CD4-positive, CD25-positive, alpha-beta regulatory T cell (primary cell): ENCODE measurements around the gene INTS2. TPM values are rescaled to one million over a fixed set of nuclear protein-coding genes. Genes with fewer than 3 reads are reported as not detected.

Experiments used
- ATAC-seq, 2 donors: fragments of 150-1000 bp; cut with Tn5 transposase; one replicate each; pipeline ENCODE4 v1.10.0; 2021; ENCODE audit warnings: low read depth in 2 of 2, moderate number of reproducible peaks in 2 of 2, moderate library complexity in 1 of 2
- DNase-seq, 3 donors: peaks; one replicate each; pipeline versions ENCODE4 v3.0.0 to v3.0.0-alpha.2; 2012 to 2022; ENCODE audit warnings: mixed read lengths in 1 of 3
- H3K27ac ChIP-seq: one replicate; pipeline ENCODE4 v1.7.0; 2013; ENCODE audit warnings: mild to moderate bottlenecking, low read length; ENCODE audit not compliant: insufficient read depth, poor library complexity, severe bottlenecking
- H3K27me3 ChIP-seq: one replicate; pipeline ENCODE4 v1.7.0; 2013; ENCODE audit warnings: low read length; ENCODE audit not compliant: control insufficient read depth, insufficient read depth
- H3K36me3 ChIP-seq: one replicate; pipeline ENCODE4 v1.7.0; 2013; ENCODE audit warnings: mild to moderate bottlenecking, low read length, moderate library complexity; ENCODE audit not compliant: control insufficient read depth, insufficient read depth
- H3K4me1 ChIP-seq: 2 replicates; pipeline ENCODE4 v1.7.0; 2013; ENCODE audit warnings: mild to moderate bottlenecking, low read length; ENCODE audit not compliant: insufficient read depth, control insufficient read depth, poor library complexity, severe bottlenecking
- H3K4me3 ChIP-seq: one replicate; pipeline ENCODE4 v1.7.0; 2013; ENCODE audit warnings: low read depth, mild to moderate bottlenecking, low read length, moderate library complexity
- H3K9me3 ChIP-seq, 2 experiments: 1 replicate in 1 of 2; 2 replicates in 1 of 2; pipeline ENCODE4 v1.7.0; 2013; ENCODE audit warnings: low read length in 2 of 2, mild to moderate bottlenecking in 1 of 2, moderate library complexity in 1 of 2; ENCODE audit not compliant: control insufficient read depth in 2 of 2
- H3K27ac Mint-ChIP-seq, 3 donors: one replicate each; pipeline ENCODE4 v1.8.0; 2020 to 2022; ENCODE audit warnings: mild to moderate bottlenecking in 3 of 3, mixed read lengths in 3 of 3, moderate library complexity in 2 of 3
- H3K27me3 Mint-ChIP-seq: one replicate; pipeline ENCODE4 v1.8.0; 2022; ENCODE audit warnings: mild to moderate bottlenecking, mixed read lengths
- H3K36me3 Mint-ChIP-seq: one replicate; pipeline ENCODE4 v1.8.0; 2020; ENCODE audit warnings: mixed read lengths
- H3K4me1 Mint-ChIP-seq, 4 donors: one replicate each; pipeline ENCODE4 v1.8.0; 2020 to 2022; ENCODE audit warnings: mixed read lengths in 4 of 4, mild to moderate bottlenecking in 1 of 4
- H3K4me3 Mint-ChIP-seq, 4 donors: one replicate each; pipeline ENCODE4 v1.8.0; 2020 to 2022; ENCODE audit warnings: mild to moderate bottlenecking in 4 of 4, mixed read lengths in 4 of 4, moderate library complexity in 3 of 4
- H3K9me3 Mint-ChIP-seq, 7 donors: one replicate each; pipeline ENCODE4 v1.8.0; 2020 to 2022; ENCODE audit warnings: mixed read lengths in 7 of 7, mild to moderate bottlenecking in 3 of 7, moderate library complexity in 2 of 7
- polyA plus RNA-seq, 4 donors: library from polyadenylated mRNA; unstranded; fragments of 300-500 nt; fragmentation: Illumina TruSeq; gene quantifications; one replicate each; pipeline ENCODE4 v1.2.3, GENCODE V29; 2021
- total RNA-seq: library from RNA; stranded (reverse); gene quantifications from one replicate; pipeline ENCODE4 v1.2.3, GENCODE V29; 2022

The INTS2 gene, protein sequence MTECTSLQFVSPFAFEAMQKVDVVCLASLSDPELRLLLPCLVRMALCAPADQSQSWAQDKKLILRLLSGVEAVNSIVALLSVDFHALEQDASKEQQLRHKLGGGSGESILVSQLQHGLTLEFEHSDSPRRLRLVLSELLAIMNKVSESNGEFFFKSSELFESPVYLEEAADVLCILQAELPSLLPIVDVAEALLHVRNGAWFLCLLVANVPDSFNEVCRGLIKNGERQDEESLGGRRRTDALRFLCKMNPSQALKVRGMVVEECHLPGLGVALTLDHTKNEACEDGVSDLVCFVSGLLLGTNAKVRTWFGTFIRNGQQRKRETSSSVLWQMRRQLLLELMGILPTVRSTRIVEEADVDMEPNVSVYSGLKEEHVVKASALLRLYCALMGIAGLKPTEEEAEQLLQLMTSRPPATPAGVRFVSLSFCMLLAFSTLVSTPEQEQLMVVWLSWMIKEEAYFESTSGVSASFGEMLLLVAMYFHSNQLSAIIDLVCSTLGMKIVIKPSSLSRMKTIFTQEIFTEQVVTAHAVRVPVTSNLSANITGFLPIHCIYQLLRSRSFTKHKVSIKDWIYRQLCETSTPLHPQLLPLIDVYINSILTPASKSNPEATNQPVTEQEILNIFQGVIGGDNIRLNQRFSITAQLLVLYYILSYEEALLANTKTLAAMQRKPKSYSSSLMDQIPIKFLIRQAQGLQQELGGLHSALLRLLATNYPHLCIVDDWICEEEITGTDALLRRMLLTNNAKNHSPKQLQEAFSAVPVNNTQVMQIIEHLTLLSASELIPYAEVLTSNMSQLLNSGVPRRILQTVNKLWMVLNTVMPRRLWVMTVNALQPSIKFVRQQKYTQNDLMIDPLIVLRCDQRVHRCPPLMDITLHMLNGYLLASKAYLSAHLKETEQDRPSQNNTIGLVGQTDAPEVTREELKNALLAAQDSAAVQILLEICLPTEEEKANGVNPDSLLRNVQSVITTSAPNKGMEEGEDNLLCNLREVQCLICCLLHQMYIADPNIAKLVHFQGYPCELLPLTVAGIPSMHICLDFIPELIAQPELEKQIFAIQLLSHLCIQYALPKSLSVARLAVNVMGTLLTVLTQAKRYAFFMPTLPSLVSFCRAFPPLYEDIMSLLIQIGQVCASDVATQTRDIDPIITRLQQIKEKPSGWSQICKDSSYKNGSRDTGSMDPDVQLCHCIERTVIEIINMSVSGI
- 10.3 TPM for total RNA-seq
- polyA plus RNA-seq, result 1 to 10 TPM; 3.3 to 4.5 (median 4.3) TPM

DNA sequence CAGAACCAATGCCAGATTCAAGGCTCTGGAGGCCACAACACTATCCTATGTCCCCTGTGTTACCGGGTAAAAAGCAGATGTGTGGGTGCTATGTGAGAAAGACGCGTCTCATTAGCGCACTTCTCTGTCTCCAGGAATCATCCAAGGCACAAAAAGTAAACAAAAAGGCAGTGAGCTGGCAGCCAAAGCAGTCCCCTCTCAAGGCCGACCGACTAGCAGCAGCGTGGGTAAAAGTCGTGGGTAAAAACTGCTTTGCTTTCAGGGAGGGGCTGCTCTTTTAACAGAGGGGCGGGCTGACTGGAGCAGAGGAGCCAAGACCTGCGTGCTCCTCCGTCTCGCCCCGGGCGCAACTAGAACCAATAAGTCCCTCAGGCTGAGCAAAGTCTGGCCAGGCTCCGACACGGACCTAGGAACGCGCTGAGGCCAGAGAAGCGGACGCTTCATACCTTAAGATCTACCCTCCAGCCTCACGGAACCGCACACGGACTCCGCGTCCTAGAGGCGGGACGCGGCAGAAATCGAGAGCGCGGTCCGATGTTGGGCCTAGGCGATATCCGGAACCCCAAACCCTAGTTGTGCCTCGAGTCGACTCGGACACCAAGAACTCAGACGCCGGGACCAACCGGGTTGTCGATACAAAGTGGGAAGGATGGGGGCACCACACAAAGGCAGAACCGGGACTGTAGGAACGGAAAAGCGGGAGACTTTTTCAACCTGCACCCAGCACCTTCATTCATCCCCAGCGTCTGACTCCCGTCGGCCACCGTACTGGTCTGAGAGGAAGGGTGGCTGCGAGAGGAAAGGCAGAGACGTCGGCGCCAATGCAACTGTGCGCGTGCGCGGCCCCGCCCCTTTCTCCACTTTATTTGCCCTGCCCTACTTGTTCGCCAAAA is at the start of gene INTS2:
Gene INTS2 (minus strand): TSS at position 775 of the 893 bp plus-strand sequence. CDS start 1,338 bp downstream, outside the sequence.
- Histone ChIP-seq H3K4me1 (peaks cover 13% of the 10 kb centered on the region), H3K4me3 (peak within 1 kb of the TSS; percentile 84), H3K9me3 (no peaks in the 10 kb centered on the region), H3K36me3 (no peaks in the 10 kb centered on the region), H3K27ac (peak within 1 kb of the TSS; percentile 84), H3K27me3 (no peaks in the 10 kb centered on the region)
- Mint-ChIP-seq H3K4me3 (peak within 1 kb of the TSS; percentile 90 to 97 (median 92)), H3K4me1 (peaks cover 5 to 30% (median 20%) of the 10 kb centered on the region in 4 donors), H3K36me3 (peaks cover 4% of the 10 kb centered on the region), H3K27ac (peak within 1 kb of the TSS; percentile 97 to 99 (median 98)), H3K27me3 (peaks cover 8% of the 10 kb centered on the region), H3K9me3 (peaks cover 0 to 7% (median 0%) of the 10 kb centered on the region in 7 donors)
- ATAC-seq, result peak; percentile 88 to 89
- peak; percentile 91 to 96 (median 94) for DNase-seq

- H3K27me3 ChIP-seq, result no peaks in the 10 kb centered on the region
- Mint-ChIP-seq H3K4me3 (no peak overlapping the region), H3K36me3 (peaks cover 41% of the 10 kb centered on the region), H3K27ac (peak overlapping the region; percentile 58 to 71 (median 67)), H3K9me3 (no peaks in the 10 kb centered on the region), H3K4me1 (peaks cover 18 to 35% (median 26%) of the 10 kb centered on the region in 4 donors), H3K27me3 (no peaks in the 10 kb centered on the region)
- H3K9me3 ChIP-seq, result no peaks in the 10 kb centered on the region
- no peak overlapping the region for H3K27ac ChIP-seq
- no peak for DNase-seq
- no peaks in the 10 kb centered on the region for H3K4me1 ChIP-seq
- ATAC-seq, result no peak
- H3K4me3 ChIP-seq, result no peak overlapping the region
- peaks cover 53% of the 10 kb centered on the region for H3K36me3 ChIP-seq
Observed at GRCh38 chr17:61974115-61974514, 46.3 kb upstream of the INTS2 start.

- H3K4me3 Mint-ChIP-seq, result no peak overlapping the region
- peaks cover 61% of the 10 kb centered on the region for H3K36me3 ChIP-seq
- H3K4me3 ChIP-seq, result no peak overlapping the region
- H3K27ac Mint-ChIP-seq, result no peak overlapping the region
- H3K27ac ChIP-seq, result no peak overlapping the region
- H3K9me3 Mint-ChIP-seq, result no peaks in the 10 kb centered on the region
- DNase-seq (no peak), ATAC-seq (no peak)
- peaks cover 22 to 28% (median 28%) of the 10 kb centered on the region in 4 donors for H3K4me1 Mint-ChIP-seq
- no peaks in the 10 kb centered on the region for H3K4me1 ChIP-seq
- no peaks in the 10 kb centered on the region for H3K27me3 ChIP-seq
- H3K36me3 Mint-ChIP-seq, result peaks cover 35% of the 10 kb centered on the region
- H3K27me3 Mint-ChIP-seq, result no peaks in the 10 kb centered on the region
- H3K9me3 ChIP-seq, result no peaks in the 10 kb centered on the region
Observed at GRCh38 chr17:61972311-61972710, 44.5 kb upstream of the INTS2 start.

DNA sequence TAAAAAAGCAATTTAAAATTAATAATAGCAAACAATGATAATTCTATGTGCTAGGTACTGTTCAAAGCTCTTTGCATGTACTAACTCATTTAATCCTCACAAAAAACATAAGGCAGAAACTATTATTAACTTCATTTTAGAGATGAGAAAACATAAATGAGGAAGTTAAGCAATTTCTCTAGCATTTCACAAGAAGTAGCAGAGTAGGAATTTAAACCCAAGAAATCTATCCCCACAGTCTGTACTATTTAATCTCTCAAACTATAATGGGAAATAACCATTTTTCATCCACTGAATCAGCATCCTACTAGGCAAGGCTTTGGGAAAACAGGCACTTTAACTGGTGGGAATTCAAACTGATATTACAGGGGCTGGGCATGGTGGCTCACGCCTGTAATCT is 42.2 kb upstream of the INTS2 start:
- H3K36me3 Mint-ChIP-seq, result peaks cover 29% of the 10 kb centered on the region
- peak overlapping the region in 1 of 3 donors; percentile 38 for H3K27ac Mint-ChIP-seq

DNA sequence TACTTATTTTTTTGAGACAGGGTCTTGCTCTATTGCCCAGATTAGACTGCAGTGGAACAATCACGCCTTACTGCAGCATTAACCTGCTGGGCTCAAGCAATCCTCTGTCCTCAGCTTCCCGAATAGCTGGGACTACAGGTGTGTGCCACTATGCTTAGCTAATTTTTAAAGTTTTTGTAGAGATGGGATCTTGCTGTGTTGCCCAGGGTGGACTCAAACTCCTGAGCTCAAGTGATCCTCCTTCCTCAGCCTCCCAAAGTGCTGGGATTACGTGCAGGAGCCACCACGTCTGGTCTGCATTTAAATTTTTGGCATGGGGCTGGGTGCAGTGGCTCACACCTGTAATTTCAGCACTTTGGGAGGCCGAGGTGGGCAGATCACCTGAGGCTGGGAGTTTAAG is 41.0 kb upstream of the INTS2 start:
- no peaks in the 10 kb centered on the region for H3K27me3 Mint-ChIP-seq

More for the DNA sequence above, 42.2 kb upstream of the INTS2 start:
- H3K9me3 ChIP-seq, result no peaks in the 10 kb centered on the region
- no peak overlapping the region for H3K4me3 Mint-ChIP-seq
- H3K4me1 Mint-ChIP-seq, result peaks cover 12 to 21% (median 14%) of the 10 kb centered on the region in 4 donors
- H3K27me3 Mint-ChIP-seq, result no peaks in the 10 kb centered on the region
- no peak for ATAC-seq
- H3K4me1 ChIP-seq, result no peaks in the 10 kb centered on the region
- no peak overlapping the region for H3K4me3 ChIP-seq
- no peaks in the 10 kb centered on the region for H3K27me3 ChIP-seq
- no peak overlapping the region for H3K27ac ChIP-seq
- H3K9me3 Mint-ChIP-seq, result no peaks in the 10 kb centered on the region
- H3K36me3 ChIP-seq, result peaks cover 76% of the 10 kb centered on the region
- DNase-seq, result no peak

GRCh38 chr17:61967729-61968128 is 39.9 kb upstream of the INTS2 start:
- Mint-ChIP-seq H3K27me3 (no peaks in the 10 kb centered on the region), H3K36me3 (peaks cover 29% of the 10 kb centered on the region), H3K4me1 (peaks cover 6 to 11% (median 11%) of the 10 kb centered on the region in 4 donors), H3K9me3 (no peaks in the 10 kb centered on the region), H3K4me3 (no peak overlapping the region), H3K27ac (no peak overlapping the region)
- H3K27ac ChIP-seq, result no peak overlapping the region
- no peaks in the 10 kb centered on the region for H3K27me3 ChIP-seq
- H3K4me1 ChIP-seq, result no peaks in the 10 kb centered on the region
- ATAC-seq, result no peak
- no peak overlapping the region for H3K4me3 ChIP-seq
- peaks cover 92% of the 10 kb centered on the region for H3K36me3 ChIP-seq
- no peak for DNase-seq
- H3K9me3 ChIP-seq, result no peaks in the 10 kb centered on the region

More for the DNA sequence above, 41.0 kb upstream of the INTS2 start:
- H3K4me1 ChIP-seq, result no peaks in the 10 kb centered on the region
- H3K4me3 ChIP-seq, result no peak overlapping the region
- no peak for ATAC-seq
- peaks cover 24% of the 10 kb centered on the region for H3K36me3 Mint-ChIP-seq
- no peak overlapping the region for H3K4me3 Mint-ChIP-seq
- peaks cover 4 to 11% (median 7%) of the 10 kb centered on the region in 4 donors for H3K4me1 Mint-ChIP-seq
- no peaks in the 10 kb centered on the region for H3K9me3 ChIP-seq
- H3K27ac ChIP-seq, result no peak overlapping the region
- H3K36me3 ChIP-seq, result peaks cover 84% of the 10 kb centered on the region
- H3K9me3 Mint-ChIP-seq, result no peaks in the 10 kb centered on the region
- H3K27ac Mint-ChIP-seq, result no peak overlapping the region
- H3K27me3 ChIP-seq, result no peaks in the 10 kb centered on the region
- no peak for DNase-seq
